DOHH2 (cell line): ENCODE measurements around the gene LRIG2.

Source experiments
- H3F3A ChIP-seq: fragments of 200-600 bp; sonication (generic), shearing (Covaris generic); 2 replicates; pipeline ENCODE4 v1.6.0; 2016; ENCODE audit warnings: antibody characterized with exemption, mild to moderate bottlenecking; ENCODE audit not compliant: control insufficient read depth, insufficient read depth
- H3K27ac ChIP-seq: fragments of 200-600 bp; sonication (generic); 2 replicates; pipeline ENCODE4 v1.5.1; 2014; ENCODE audit warnings: low read depth, mild to moderate bottlenecking, low read length, moderate library complexity
- H3K27me3 ChIP-seq: fragments of 200-600 bp; sonication (generic); 2 replicates; pipeline ENCODE4 v1.6.1; 2014; ENCODE audit warnings: mild to moderate bottlenecking, low read length, mixed read lengths; ENCODE audit not compliant: control insufficient read depth
- H3K36me3 ChIP-seq: fragments of 200-600 bp; sonication (generic); 2 replicates; pipeline ENCODE4 v1.6.1; 2014; ENCODE audit warnings: mild to moderate bottlenecking, low read length, moderate library complexity, mixed read lengths; ENCODE audit not compliant: control insufficient read depth
- H3K4me1 ChIP-seq: fragments of 200-600 bp; sonication (generic); 2 replicates; pipeline ENCODE4 v1.6.1; 2014; ENCODE audit warnings: mild to moderate bottlenecking, low read length, mixed read lengths; ENCODE audit not compliant: control insufficient read depth
- H3K4me2 ChIP-seq: fragments of 200-600 bp; sonication (generic); 2 replicates; pipeline ENCODE4 v1.6.0; 2014; ENCODE audit warnings: mild to moderate bottlenecking, low read length, moderate library complexity
- H3K4me3 ChIP-seq: fragments of 200-600 bp; sonication (generic); 2 replicates; pipeline ENCODE4 v1.5.1; 2014; ENCODE audit warnings: mild to moderate bottlenecking, low read length, mixed read lengths
- H3K79me2 ChIP-seq: fragments of 200-600 bp; sonication (generic); 2 replicates; pipeline ENCODE4 v1.6.1; 2014; ENCODE audit warnings: mild to moderate bottlenecking, low read length, mixed read lengths; ENCODE audit not compliant: control insufficient read depth
- H3K9me2 ChIP-seq: fragments of 200-600 bp; sonication (generic); replicated peaks from 2 replicates; pipeline ENCODE4 v1.6.1; 2014; ENCODE audit warnings: mild to moderate bottlenecking, low read length, mixed read lengths; ENCODE audit not compliant: control insufficient read depth
- H3K9me3 ChIP-seq: fragments of 200-600 bp; sonication (generic); 2 replicates; pipeline ENCODE4 v1.6.1; 2014; ENCODE audit warnings: antibody characterized with exemption, low read length, mixed read lengths; ENCODE audit not compliant: control insufficient read depth, insufficient read depth
- H4K20me1 ChIP-seq: fragments of 200-600 bp; sonication (generic); 2 replicates; pipeline ENCODE4 v1.6.0; 2014; ENCODE audit warnings: low read depth, mild to moderate bottlenecking, antibody characterized with exemption, low read length, moderate library complexity; ENCODE audit not compliant: control insufficient read depth, insufficient read depth
- EZH2phosphoT487 ChIP-seq: fragments of 200-600 bp; sonication (generic); IDR thresholded peaks from 2 replicates; pipeline ENCODE4 v1.6.1; 2017; ENCODE audit warnings: borderline replicate concordance, mild to moderate bottlenecking, antibody characterized with exemption, low read length, moderate library complexity, mixed read lengths
- TF ChIP-seq, protein P1 (sequence below): fragments of 200-600 bp; sonication (generic); IDR thresholded peaks from one replicate; pipeline ENCODE4 v1.5.1; 2014; ENCODE audit warnings: antibody characterized with exemption, mild to moderate bottlenecking, low read depth, low read length; ENCODE audit not compliant: poor library complexity, severe bottlenecking

The LRIG2 gene

DNA sequence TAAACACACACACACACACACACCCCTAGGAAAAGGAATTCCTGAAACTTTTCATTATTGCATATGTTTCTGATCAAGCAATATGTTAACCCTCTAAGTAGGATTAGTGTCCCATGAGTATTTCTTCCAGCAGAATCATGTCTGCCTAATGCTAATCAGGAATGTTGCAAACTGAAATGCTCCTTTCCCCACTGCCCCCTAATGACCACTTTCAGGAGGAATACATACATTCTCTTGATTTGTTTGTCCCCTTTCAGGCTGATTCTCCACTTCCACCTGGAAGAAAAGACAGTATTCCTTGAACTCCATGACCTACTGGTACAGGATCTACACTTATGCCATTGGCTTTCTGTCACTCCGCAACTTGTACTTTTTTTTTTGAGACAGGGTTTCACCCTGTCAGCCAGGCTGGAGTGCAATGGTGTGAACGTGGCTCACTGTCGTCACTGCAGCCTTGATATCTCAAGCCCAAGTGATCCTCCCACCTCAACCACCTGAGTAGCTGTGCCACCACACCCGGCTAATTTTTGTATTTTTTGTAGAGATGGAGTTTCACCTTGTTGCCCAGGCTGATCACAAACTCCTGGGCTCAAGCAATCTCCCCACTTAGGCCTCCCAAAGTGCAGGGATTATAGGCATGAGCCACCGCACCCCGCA, 56.7 kb downstream of the LRIG2 start:
- no peaks in the 10 kb centered on the region for H3K9me2 ChIP-seq
- peaks cover 20% of the 10 kb centered on the region for H3K36me3 ChIP-seq
- H3K4me2 ChIP-seq, result no peak overlapping the region
- H3K9me3 ChIP-seq, result no peaks in the 10 kb centered on the region
- H3F3A ChIP-seq, result no peaks in the 10 kb centered on the region
- TF ChIP-seq, protein P1, sequence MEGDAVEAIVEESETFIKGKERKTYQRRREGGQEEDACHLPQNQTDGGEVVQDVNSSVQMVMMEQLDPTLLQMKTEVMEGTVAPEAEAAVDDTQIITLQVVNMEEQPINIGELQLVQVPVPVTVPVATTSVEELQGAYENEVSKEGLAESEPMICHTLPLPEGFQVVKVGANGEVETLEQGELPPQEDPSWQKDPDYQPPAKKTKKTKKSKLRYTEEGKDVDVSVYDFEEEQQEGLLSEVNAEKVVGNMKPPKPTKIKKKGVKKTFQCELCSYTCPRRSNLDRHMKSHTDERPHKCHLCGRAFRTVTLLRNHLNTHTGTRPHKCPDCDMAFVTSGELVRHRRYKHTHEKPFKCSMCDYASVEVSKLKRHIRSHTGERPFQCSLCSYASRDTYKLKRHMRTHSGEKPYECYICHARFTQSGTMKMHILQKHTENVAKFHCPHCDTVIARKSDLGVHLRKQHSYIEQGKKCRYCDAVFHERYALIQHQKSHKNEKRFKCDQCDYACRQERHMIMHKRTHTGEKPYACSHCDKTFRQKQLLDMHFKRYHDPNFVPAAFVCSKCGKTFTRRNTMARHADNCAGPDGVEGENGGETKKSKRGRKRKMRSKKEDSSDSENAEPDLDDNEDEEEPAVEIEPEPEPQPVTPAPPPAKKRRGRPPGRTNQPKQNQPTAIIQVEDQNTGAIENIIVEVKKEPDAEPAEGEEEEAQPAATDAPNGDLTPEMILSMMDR, result no peak
- no peak for TF ChIP-seq EZH2phosphoT487
- H3K79me2 ChIP-seq, result no peaks in the 10 kb centered on the region
- no peak overlapping the region for H3K4me3 ChIP-seq
- H3K27ac ChIP-seq, result no peak overlapping the region
- H3K27me3 ChIP-seq, result no peaks in the 10 kb centered on the region
- H4K20me1 ChIP-seq, result no peaks in the 10 kb centered on the region
- H3K4me1 ChIP-seq, result no peaks in the 10 kb centered on the region

DNA sequence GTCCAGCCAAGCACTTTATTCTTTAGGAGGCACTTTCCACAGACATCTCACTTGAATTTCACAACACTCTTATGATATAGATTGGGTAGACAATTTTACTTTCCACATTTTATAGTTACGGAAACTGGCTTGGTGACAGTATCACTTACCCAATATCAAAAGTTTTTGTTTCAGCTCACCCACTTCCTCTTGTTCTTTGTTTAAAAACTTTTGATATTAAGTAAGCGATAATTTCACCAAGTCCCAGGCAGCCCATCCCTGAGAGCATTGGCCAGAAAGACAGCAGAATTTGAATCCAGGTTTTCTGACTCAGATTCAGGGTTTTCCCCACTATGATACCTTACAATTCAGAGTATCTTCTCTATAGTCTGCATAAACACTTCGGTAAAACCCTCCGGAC, 60.0 kb downstream of the LRIG2 start:
- Histone ChIP-seq H3K4me3 (no peak overlapping the region), H3K27ac (no peak overlapping the region), H3F3A (no peaks in the 10 kb centered on the region)

DNA sequence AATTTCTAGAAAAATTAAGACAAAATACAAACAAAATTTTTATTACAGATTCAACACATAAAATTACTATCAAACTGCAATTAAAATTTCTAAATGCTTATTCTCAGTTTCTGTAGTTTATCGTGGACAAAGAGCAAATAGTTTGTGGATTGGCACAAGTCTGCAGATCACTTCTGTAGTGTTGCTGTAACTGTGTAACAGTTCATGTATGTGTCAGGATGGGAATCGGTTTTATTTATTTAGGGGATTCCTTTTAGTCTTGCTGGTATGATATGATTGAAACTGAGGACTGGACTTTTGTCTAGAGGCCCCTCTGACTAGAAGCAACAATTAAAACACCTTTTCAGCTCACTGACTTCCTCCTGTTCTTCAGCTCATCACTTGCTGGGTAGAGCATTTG, 60.8 kb downstream of the LRIG2 start:
- Histone ChIP-seq H3K9me2 (no peaks in the 10 kb centered on the region), H3K36me3 (no peaks in the 10 kb centered on the region), H4K20me1 (no peaks in the 10 kb centered on the region), H3K9me3 (no peaks in the 10 kb centered on the region), H3K4me3 (no peak overlapping the region), H3K4me2 (no peak overlapping the region), H3K4me1 (no peaks in the 10 kb centered on the region), H3F3A (no peaks in the 10 kb centered on the region), H3K27ac (no peak overlapping the region), H3K27me3 (no peaks in the 10 kb centered on the region), H3K79me2 (no peaks in the 10 kb centered on the region)
- TF ChIP-seq, protein P1, result no peak
- TF ChIP-seq EZH2phosphoT487, result no peak

More for the DNA sequence above, 60.0 kb downstream of the LRIG2 start:
- H3K9me2 ChIP-seq, result no peaks in the 10 kb centered on the region
- no peak overlapping the region for H3K4me2 ChIP-seq
- H3K9me3 ChIP-seq, result no peaks in the 10 kb centered on the region
- no peaks in the 10 kb centered on the region for H3K36me3 ChIP-seq
- TF ChIP-seq EZH2phosphoT487, result no peak
- TF ChIP-seq, protein P1, result no peak
- no peaks in the 10 kb centered on the region for H3K79me2 ChIP-seq
- H3K27me3 ChIP-seq, result no peaks in the 10 kb centered on the region
- H3K4me1 ChIP-seq, result no peaks in the 10 kb centered on the region
- H4K20me1 ChIP-seq, result no peaks in the 10 kb centered on the region
